ENCODE results near the gene TMCC1.
"Not testable (repeated sequence)": the region's sequence is repeated elsewhere in the genome, so short reads cannot be mapped to it uniquely, and the experiment has no call there.

The TMCC1 gene

GRCh38 chr3:129640985-129641384, 252.5 kb downstream of the TMCC1 start:
- not testable (repeated sequence) for DNase-seq

- no peak for DNase-seq
Observed at GRCh38 chr3:129638481-129638880, 255.0 kb downstream of the TMCC1 start.

- DNase-seq = no peak
Observed at GRCh38 chr3:129636082-129636481, 257.4 kb downstream of the TMCC1 start.

GRCh38 chr3:129635656-129636055, 257.9 kb downstream of the TMCC1 start:
- no peak for DNase-seq

GRCh38 chr3:129633751-129634481, 259.6 kb downstream of the TMCC1 start:
- no peak for DNase-seq

- no peak for DNase-seq
Observed at GRCh38 chr3:129632977-129633376, 260.5 kb downstream of the TMCC1 start.

- no peak for DNase-seq
Observed at GRCh38 chr3:129632556-129632955, 261.0 kb downstream of the TMCC1 start.

- DNase-seq = no peak
Observed at GRCh38 chr3:129632056-129632455, 261.5 kb downstream of the TMCC1 start.

- no peak for DNase-seq
Observed at GRCh38 chr3:129629011-129629410, 264.5 kb downstream of the TMCC1 start.

- no peak for DNase-seq
Observed at GRCh38 chr3:129628169-129628522, 265.4 kb downstream of the TMCC1 start.

- peak; percentile 72 for DNase-seq
Observed at GRCh38 chr3:129627350-129628168, 266.0 kb downstream of the TMCC1 start.

- peak; percentile 63 for DNase-seq
Observed at GRCh38 chr3:129626744-129627349, 266.7 kb downstream of the TMCC1 start.

GRCh38 chr3:129625072-129625874, 268.2 kb downstream of the TMCC1 start:
- DNase-seq = no peak

- DNase-seq = no peak
Observed at GRCh38 chr3:129624347-129625071, 269.0 kb downstream of the TMCC1 start.

GRCh38 chr3:129623447-129624118, 269.9 kb downstream of the TMCC1 start:
- DNase-seq = no peak

GRCh38 chr3:129622933-129623332, 270.6 kb downstream of the TMCC1 start:
- DNase-seq = no peak

- no peak for DNase-seq
Observed at GRCh38 chr3:129622226-129622874, 271.2 kb downstream of the TMCC1 start.

GRCh38 chr3:129621626-129622225, 271.8 kb downstream of the TMCC1 start:
- no peak for DNase-seq

- DNase-seq = no peak
Observed at GRCh38 chr3:129620828-129621559, 272.5 kb downstream of the TMCC1 start.

GRCh38 chr3:129619726-129620162, 273.8 kb downstream of the TMCC1 start:
- DNase-seq = no peak

Data from CD4-positive, alpha-beta T cell treated with Interleukin-12 subunit alpha and Interleukin-12 subunit beta, for 1 hour (primary cell).